Suppressor macrophage treated with lipopolysaccharide for 1 hour (primary cell): ENCODE data around the gene TRIM42.

Experiments used
- DNase-seq, 3 donors: peaks; one replicate each; pipeline ENCODE4 v3.0.0-alpha.2; 2020 to 2022

The TRIM42 gene

DNA sequence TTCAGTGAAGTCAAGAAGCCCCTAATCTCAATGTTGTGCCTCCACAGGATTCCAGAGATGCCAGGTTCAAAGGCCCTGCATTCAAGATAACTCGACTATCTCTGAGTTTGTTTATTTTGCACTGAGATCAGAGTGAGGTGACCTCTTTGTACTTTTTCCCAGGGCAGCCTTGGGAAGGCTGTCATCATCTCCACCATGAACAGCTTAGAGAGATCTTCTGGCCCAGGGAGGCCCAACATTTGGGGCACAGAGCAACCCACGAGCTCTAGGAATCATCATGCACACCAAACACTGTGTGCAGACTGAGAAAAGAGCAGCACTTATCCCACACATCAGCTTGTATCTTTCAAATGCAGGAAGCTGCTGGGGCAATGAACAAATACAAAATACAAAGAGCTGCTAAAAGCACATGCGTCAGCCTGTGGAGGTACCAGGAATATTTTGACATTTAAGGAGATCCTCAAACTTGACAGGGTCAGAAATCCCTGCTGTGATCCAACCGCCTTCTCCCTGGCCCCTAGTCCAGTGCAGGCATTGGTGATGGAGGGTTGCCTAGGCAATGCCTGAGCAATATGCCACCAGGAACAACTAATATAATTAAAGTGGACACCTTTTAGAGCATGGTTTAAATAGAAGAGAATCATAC is 33.6 kb downstream of the TRIM42 start:
- no peak for DNase-seq

DNA sequence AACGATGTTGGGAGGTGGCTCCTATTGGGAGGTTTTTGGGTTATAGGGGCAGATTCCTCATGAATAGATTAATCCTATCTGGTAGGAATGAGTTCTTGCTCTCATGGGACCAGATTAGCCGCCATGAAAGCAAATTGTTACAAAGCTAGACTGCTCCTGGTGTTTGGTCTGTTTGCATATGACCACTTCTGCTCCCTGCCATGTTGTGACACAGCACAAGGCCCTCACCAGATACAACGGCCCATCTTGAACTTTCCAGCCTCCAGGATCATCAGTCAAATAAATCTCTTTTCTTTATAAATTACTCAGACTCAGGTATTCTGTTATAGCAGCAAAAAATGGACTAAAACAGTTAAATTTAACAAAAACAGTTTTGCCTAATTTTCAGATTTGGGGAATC is 34.4 kb downstream of the TRIM42 start:
- DNase-seq: no peak

DNA sequence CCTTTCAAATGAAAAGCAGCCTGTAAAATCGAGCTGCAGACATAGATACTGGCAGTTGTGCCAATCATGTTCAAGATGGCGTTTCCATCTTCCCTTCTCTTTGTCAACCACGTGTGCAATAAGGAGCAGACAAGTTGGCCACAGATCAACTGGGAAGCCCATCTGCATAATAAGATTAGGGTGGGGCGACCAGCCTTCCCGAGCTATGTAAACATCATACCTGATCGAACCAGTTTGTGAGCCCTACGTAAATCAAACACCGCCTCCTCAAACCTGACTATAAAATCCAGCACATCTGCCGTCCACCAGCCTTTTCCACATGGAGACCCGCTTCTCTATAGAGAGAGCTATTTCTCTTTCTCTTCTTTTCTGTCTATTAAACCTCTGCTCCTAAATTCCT is 37.2 kb downstream of the TRIM42 start:
- no peak for DNase-seq

DNA sequence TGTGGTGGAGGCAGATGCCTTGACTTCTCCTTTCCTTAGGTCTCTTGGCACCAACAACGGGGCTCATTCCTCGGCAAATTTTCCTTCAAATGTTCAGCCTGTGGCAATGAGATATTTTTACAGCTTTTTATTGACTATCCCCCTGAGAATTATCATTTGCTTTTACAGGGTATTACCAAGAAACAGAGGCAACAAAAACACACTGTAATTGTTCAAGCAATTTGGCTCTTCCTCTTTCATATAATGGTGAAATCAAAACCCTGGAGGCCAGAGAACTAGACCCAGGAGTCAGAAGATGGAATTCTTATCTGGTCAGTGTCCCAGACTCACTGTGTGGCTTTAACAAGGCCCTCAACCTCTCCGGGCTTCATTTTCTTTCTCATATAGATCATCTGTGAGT is 40.1 kb downstream of the TRIM42 start:
- DNase-seq: no peak

DNA sequence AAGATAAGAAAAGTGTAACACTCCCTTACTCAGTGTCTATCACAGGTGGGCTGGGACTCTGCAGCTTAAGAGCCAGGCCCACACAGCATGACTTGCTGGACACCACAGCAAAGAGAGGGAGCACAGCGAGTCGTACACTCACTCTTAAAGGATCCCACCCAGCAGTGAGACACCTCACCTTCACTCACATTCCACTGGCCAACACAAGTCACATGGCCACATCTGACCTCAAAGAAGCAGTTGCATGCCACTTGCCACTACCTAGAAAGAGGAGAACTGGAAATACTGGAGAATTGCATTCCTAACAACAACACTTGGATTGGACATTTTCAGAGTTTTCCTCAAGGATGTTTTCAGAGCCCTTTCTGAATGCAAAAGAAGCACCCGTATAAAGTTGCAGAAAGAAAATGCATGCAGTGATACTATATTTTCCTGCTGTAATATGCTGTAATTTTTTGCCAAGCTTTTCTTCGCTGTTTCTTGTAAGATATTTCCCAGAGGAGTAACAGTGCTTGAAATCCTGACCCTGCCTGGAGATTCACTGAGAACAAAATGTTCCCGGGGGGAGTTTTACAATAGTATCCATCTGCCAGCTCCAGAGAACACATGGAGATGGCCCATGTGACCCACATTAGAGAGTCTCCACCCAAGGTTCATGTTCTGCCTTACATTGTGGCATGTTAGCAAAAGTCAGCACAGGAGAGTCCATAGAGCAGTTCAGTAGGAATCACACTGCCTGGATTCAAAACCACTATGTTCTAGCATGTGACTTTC is 42.2 kb downstream of the TRIM42 start:
- DNase-seq: no peak

DNA sequence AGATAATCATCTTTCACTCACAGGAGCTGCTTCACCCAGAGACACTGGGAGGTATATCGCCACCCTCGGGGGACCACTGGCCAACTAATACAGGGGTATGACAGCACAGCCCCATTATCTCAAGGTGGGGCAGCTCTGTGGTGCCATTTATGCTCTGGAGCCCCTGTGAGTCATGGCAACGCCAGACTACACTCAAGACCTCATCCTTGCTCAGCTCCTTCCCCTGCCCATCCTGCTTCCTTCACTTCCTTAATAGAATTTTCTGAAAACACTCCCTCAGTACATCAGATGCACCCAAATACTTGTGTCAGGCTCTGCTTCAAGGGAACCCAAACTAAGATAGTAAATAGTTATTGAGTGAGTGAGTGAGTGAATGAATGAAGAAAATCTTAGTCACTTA is 45.7 kb downstream of the TRIM42 start:
- no peak for DNase-seq

DNA sequence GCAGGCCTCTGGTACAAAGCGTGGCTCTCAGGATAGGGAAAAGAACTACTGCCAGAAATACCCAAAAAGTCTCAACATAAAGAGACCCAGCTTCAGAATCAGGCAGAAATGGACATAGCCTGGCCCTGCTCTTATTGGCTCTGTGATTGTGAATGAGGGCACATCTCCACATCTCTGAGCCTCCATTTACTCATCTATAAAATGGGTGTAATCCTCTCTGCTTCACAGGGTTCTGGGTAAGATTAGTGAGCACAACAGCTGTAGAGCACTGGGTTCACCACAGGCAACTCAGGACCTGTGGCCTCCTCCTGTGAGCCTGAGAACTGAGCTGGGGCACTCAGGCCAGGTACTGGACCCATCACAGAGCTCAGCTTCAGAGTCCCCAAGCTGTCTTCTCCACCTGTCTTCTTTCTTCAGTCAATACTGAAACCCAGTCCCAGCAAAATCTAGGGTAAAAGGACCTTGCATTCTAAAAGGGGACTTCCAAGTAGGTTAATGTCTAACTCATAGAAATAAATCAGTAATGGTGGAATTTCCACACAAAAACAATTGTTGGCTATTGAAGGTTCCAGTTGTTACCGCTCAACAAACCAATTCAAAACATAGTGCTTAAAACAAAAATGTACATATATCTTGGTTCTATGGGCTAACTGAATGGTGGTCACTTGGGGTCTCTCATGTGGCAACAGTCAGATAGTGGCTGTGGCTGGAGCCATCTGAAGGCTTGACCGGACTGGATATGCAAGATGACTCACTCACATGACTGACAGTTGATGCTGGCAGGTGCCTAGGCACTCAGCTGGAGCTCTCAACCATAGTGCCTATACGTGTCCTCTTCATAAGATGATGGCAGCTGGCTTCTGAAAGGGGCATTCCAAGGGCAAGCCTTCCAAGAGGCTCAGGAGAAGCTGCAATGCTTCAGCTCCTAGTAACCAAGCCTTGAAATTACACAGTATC is 47.3 kb downstream of the TRIM42 start:
- DNase-seq: peak in 1 of 3 donors; percentile 10

- no peak for DNase-seq
Measured at GRCh38 chr3:140726066-140726465, 48.2 kb downstream of the TRIM42 start.

GRCh38 chr3:140727886-140728285 is 50.0 kb downstream of the TRIM42 start:
- DNase-seq: no peak

GRCh38 chr3:140731440-140732119 is 53.7 kb downstream of the TRIM42 start:
- DNase-seq: no peak

DNA sequence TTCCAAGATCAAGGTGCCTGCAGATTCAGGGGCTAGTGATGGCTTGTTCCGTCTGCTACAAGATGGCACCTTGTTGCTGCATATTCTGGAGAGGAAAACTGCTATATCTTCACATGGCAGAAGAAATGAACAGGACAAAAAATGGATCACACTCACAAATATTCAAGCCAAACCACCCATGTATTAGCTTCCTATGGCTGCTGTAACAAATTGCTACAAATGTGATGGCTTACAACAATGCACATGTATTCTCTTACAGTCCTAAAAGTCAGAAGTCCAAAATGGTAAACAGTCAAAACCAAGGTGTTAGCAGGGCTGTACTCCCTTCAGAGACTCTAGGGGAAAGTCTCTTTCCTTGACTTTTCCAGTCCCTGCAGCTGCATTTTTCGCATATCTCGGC is 55.8 kb downstream of the TRIM42 start:
- DNase-seq: no peak

- peak; percentile 56 to 72 (median 58) for DNase-seq
Measured at GRCh38 chr3:140736863-140737460, 59.1 kb downstream of the TRIM42 start.

- DNase-seq: no peak
Measured at GRCh38 chr3:140742116-140742515, 64.3 kb downstream of the TRIM42 start.

DNA sequence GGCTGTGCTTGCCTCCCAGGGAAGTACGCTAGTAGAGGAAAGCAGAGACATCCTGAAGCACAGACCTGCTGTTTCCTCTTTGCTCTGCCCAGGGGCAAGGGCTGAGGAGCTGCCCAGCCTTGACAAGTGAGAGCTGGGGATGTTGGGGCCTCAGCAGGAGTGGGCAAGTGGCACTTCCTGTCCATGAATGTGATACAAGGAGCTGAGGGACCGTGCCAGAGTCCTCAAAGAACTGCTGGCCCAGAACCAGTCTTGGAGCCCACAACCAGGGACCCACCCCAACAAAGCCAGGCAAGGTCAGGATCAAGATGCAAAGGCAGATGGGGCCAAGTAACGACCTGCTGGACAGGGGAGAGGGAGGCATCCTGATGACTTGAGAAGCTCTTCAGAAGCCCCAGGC is 70.3 kb downstream of the TRIM42 start:
- DNase-seq: no peak

DNA sequence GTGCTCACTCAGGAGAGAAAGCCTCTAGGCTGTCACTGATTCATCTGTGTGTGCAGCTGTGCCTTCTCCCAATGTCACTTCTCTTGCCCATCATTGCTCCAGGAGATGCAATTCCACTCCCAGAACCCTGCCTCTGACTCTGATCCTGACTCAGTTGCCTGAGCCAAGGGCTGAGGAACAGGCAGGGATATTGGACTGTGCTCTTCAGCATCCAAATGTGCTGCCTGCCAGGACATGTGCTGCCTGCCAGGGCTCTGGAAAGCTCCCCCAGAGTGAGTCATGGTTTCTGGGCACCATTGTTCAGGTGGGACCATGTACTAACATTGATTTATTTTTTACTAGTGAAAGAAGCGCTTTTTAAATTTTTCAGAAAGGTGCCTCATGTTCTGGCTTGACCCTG is 71.0 kb downstream of the TRIM42 start:
- no peak for DNase-seq
